Left ventricle myocardium superior (tissue), 1 donor: Measurements from ENCODE around the gene C17orf113. TPM values are rescaled to one million over a fixed set of nuclear protein-coding genes. Genes with fewer than 3 reads are reported as not detected.

Experiments
- ATAC-seq: fragments of 200-7000 bp; cut with Tn5 transposase; one replicate; pipeline ENCODE4 v1.9.1; 2020; ENCODE audit warnings: mild to moderate bottlenecking, moderate library complexity
- DNase-seq: peaks from one replicate; pipeline ENCODE4 v3.0.0-alpha.2; 2020
- intact Hi-C: fragments of 100-400 bp; cut with micrococcal nuclease; formaldehyde crosslinking; loops from one replicate; pipeline ENCODE4 v1.11.0; 2022
- total RNA-seq: library from RNA; stranded (reverse); fragmentation: NEBNext Ultra II Directional; extraction: Animal tissue kit (Norgen Biotek cat#: 25700); gene quantifications from one replicate; pipeline ENCODE4 v1.2.1, GENCODE V29; 2021
- donor health status: DM: no; HTN: yes; CAD: no; lungs with severe emphysema.

The C17orf113 gene
- total RNA-seq, 1 donor from 2014 or later: 0.52 TPM

GRCh38 chr17:42076797-42077559, 26.6 kb upstream of the C17orf113 start:
- ATAC-seq (no peak), DNase-seq (no peak)

GRCh38 chr17:42075789-42076188, 25.4 kb upstream of the C17orf113 start:
- intact Hi-C loops: no loop called here
- ATAC-seq (no peak), DNase-seq (no peak)

More at GRCh38 chr17:42076797-42077559, 26.6 kb upstream of the C17orf113 start:
- intact Hi-C loops: no loop called here

GRCh38 chr17:42072323-42073187, 22.2 kb upstream of the C17orf113 start:
- intact Hi-C loops: no loop called here
- peak; percentile 68 for ATAC-seq

GRCh38 chr17:42071810-42072209, 21.4 kb upstream of the C17orf113 start:
- intact Hi-C loops: no loop called here
- no peak for ATAC-seq
- DNase-seq: no peak

More at GRCh38 chr17:42072323-42073187, 22.2 kb upstream of the C17orf113 start:
- peak; percentile 35 for DNase-seq

- no peak for ATAC-seq
- intact Hi-C loops: no loop called here
- no peak for DNase-seq
These were observed 18.6 kb upstream of the C17orf113 start for GRCh38 chr17:42068979-42069378.

GRCh38 chr17:42067371-42068091, 17.1 kb upstream of the C17orf113 start:
- intact Hi-C loops: no loop called here
- peak; percentile 37 for ATAC-seq

GRCh38 chr17:42065201-42065600, 14.8 kb upstream of the C17orf113 start:
- DNase-seq (no peak), ATAC-seq (no peak)
- intact Hi-C loops: no loop called here

More at GRCh38 chr17:42067371-42068091, 17.1 kb upstream of the C17orf113 start:
- DNase-seq: peak; percentile 77

GRCh38 chr17:42062681-42063080, 12.3 kb upstream of the C17orf113 start:
- no peak for ATAC-seq
- intact Hi-C loops: no loop called here
- DNase-seq: no peak

- intact Hi-C loops: no loop called here
- no peak for ATAC-seq
- no peak for DNase-seq
These were observed 11.5 kb upstream of the C17orf113 start for GRCh38 chr17:42061646-42062487.

GRCh38 chr17:42060231-42060630, 9.8 kb upstream of the C17orf113 start:
- ATAC-seq (no peak), DNase-seq (no peak)
- intact Hi-C loops: no loop called here

GRCh38 chr17:42059815-42060214, 9.4 kb upstream of the C17orf113 start:
- ATAC-seq (no peak), DNase-seq (no peak)
- intact Hi-C loops: no loop called here

GRCh38 chr17:42058063-42058462, 7.7 kb upstream of the C17orf113 start:
- intact Hi-C loops: no loop called here
- no peak for DNase-seq
- ATAC-seq: no peak

GRCh38 chr17:42056635-42057034, 6.2 kb upstream of the C17orf113 start:
- intact Hi-C loops: no loop called here
- ATAC-seq: no peak
- DNase-seq: no peak

GRCh38 chr17:42055496-42055895, 5.1 kb upstream of the C17orf113 start:
- intact Hi-C loops: no loop called here
- ATAC-seq (no peak), DNase-seq (no peak)

- DNase-seq (no peak), ATAC-seq (no peak)
- intact Hi-C loops: no loop called here
These were observed 4.6 kb upstream of the C17orf113 start for GRCh38 chr17:42055027-42055426.

- ATAC-seq: no peak
- intact Hi-C loops: no loop called here
- DNase-seq: no peak
These were observed 3.5 kb upstream of the C17orf113 start for GRCh38 chr17:42053731-42054500.

- DNase-seq: no peak
- intact Hi-C loops: no loop called here
- no peak for ATAC-seq
These were observed 2.0 kb upstream of the C17orf113 start for GRCh38 chr17:42052346-42052877.

- intact Hi-C loops: no loop called here
- no peak for DNase-seq
- no peak for ATAC-seq
These were observed 1.2 kb upstream of the C17orf113 start for GRCh38 chr17:42051645-42052044.
